Nephron (organoid): ENCODE data around the gene CYP3A7.
"Not testable (repeated sequence)": the region's sequence is repeated elsewhere in the genome, so short reads cannot be mapped to it uniquely, and the experiment has no call there.

ENCODE experiments used
- H3K27ac Mint-ChIP-seq, 3 experiments: 2 replicates each; pipeline ENCODE4 v1.8.0; 2020; ENCODE audit warnings: mixed read lengths in 3 of 3, mild to moderate bottlenecking in 2 of 3, moderate library complexity in 1 of 3
- H3K27me3 Mint-ChIP-seq: 2 replicates; pipeline ENCODE4 v1.8.0; 2021; ENCODE audit warnings: low read depth, mild to moderate bottlenecking, moderate library complexity, mixed read lengths
- H3K36me3 Mint-ChIP-seq: 2 replicates; pipeline ENCODE4 v1.8.0; 2020; ENCODE audit warnings: low read depth, mixed read lengths
- H3K4me1 Mint-ChIP-seq: 2 replicates; pipeline ENCODE4 v1.8.0; 2020; ENCODE audit warnings: mixed read lengths
- H3K4me3 Mint-ChIP-seq, 3 experiments: 2 replicates each; pipeline ENCODE4 v1.8.0; 2020; ENCODE audit warnings: mild to moderate bottlenecking in 3 of 3, mixed read lengths in 3 of 3, moderate library complexity in 2 of 3
- H3K9me3 Mint-ChIP-seq: 2 replicates; pipeline ENCODE4 v1.8.0; 2020; ENCODE audit warnings: mixed read lengths
- TF ChIP-seq, protein P1 (sequence below), 3 experiments: fragments of 200-600 bp; sonication (generic); IDR thresholded peaks; one replicate each; pipeline ENCODE4 v1.5.0; 2021; ENCODE audit warnings: antibody characterized with exemption in 3 of 3; ENCODE audit not compliant: unreplicated experiment in 3 of 3

The CYP3A7 gene

DNA sequence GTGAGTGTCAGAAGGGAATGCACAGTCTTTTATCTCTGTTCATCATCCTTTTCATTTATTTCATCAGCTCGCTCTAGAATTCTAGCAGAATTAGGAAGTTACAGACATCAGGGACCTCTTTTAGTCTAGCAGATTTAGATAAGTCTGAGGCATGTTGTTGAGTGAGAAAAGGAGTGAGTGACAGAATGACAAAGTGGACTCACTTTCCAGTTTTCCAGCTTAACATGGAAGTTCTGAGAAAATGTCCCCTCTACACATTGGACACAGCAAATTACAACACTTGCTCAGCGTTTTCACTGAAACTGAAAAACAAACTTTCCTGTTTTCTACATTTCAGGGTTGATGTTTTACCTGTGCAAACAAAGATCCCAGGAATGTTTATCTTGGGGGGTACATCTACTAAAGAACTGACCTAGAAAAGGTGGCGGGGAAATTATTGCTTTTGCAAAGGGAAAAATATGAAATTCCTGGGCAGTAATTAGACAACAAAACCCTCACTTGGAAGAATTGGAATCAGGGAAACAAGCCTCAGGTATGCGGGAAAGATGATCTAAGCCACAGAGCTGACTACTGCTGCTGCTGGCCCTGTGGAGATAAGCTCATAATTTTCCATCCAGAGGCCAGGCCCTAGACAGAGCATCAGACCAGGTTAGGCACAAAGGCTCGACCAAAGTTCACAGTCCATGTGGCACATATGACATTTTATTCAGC lies 40.6 kb downstream of the CYP3A7 start:
- H3K9me3 Mint-ChIP-seq, result peaks cover 15% of the 10 kb centered on the region
- TF ChIP-seq, protein P1, sequence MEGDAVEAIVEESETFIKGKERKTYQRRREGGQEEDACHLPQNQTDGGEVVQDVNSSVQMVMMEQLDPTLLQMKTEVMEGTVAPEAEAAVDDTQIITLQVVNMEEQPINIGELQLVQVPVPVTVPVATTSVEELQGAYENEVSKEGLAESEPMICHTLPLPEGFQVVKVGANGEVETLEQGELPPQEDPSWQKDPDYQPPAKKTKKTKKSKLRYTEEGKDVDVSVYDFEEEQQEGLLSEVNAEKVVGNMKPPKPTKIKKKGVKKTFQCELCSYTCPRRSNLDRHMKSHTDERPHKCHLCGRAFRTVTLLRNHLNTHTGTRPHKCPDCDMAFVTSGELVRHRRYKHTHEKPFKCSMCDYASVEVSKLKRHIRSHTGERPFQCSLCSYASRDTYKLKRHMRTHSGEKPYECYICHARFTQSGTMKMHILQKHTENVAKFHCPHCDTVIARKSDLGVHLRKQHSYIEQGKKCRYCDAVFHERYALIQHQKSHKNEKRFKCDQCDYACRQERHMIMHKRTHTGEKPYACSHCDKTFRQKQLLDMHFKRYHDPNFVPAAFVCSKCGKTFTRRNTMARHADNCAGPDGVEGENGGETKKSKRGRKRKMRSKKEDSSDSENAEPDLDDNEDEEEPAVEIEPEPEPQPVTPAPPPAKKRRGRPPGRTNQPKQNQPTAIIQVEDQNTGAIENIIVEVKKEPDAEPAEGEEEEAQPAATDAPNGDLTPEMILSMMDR (IDR thresholded peaks at IDR 0.05; ENCODE audit: unreplicated experiment in 3 of 3), result no peak
- peak overlapping the region; percentile 72 to 95 (median 84) for H3K27ac Mint-ChIP-seq
- no peaks in the 10 kb centered on the region for H3K36me3 Mint-ChIP-seq
- H3K4me1 Mint-ChIP-seq, result peaks cover 6% of the 10 kb centered on the region
- H3K27me3 Mint-ChIP-seq, result peaks cover 3% of the 10 kb centered on the region
- no peak overlapping the region for H3K4me3 Mint-ChIP-seq

DNA sequence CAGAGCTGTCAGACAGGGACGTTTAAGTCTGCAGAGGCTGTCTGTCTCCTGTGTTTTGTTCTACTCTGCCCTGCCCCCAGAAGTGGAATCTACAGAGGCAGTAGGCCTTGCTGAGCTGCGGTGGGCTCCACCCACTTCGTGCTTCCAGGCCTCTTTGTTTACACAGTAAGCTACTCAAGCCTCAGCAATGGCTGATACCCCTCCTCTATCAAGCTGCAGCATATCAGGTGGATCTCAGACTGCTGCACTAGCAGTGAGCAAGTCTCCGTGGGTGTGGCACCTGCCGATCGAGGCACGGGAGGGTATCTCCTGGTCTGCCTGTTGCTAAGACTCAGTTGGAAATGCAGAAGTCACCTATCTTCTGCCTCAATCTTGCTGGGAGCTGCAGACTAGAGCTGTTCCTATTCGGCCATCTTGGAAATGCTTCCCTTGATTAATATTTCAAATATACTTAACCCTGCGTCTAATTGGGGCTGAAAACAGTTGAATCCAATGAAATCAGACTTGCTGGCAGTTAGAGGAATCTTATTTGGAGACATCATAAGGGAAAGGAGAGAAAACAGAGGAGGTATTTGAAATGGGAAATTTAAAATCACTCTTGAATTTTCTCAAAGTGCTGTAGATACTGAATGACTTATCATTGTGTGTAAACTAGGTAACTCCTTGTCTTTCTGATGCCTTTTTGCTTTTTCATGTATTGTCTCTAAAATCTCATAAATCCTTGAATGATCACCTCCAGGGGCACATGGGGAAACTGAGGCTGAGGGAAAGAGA lies 41.4 kb downstream of the CYP3A7 start:
- TF ChIP-seq, protein P1 (IDR thresholded peaks at IDR 0.05; ENCODE audit: unreplicated experiment in 3 of 3), result no peak
- no peaks in the 10 kb centered on the region for H3K4me1 Mint-ChIP-seq
- H3K36me3 Mint-ChIP-seq, result no peaks in the 10 kb centered on the region
- H3K27me3 Mint-ChIP-seq, result peaks cover 3% of the 10 kb centered on the region
- peak overlapping the region; percentile 72 to 95 (median 84) for H3K27ac Mint-ChIP-seq
- H3K4me3 Mint-ChIP-seq, result no peak overlapping the region
- H3K9me3 Mint-ChIP-seq, result peaks cover 20% of the 10 kb centered on the region

DNA sequence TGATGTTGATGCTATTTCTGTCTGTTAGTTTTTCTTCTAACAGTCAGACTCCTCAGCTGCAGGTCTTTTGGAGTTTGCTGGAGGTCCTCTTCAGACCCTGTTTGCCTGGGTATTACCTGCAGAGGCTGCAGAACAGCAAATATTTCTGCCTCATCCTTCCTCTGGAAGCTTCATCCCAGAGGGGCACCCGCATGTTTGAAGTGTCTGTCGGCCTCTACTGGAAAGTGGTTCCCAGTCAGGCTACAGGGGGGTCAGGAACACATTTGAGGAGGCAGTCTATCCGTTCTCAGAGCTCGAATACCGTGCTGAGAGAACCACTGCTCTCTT lies 41.9 kb downstream of the CYP3A7 start:
- H3K9me3 Mint-ChIP-seq, result peaks cover 25% of the 10 kb centered on the region
- peak overlapping the region; percentile 72 to 95 (median 84) for H3K27ac Mint-ChIP-seq
- no peaks in the 10 kb centered on the region for H3K36me3 Mint-ChIP-seq
- TF ChIP-seq, protein P1 (IDR thresholded peaks at IDR 0.05; ENCODE audit: unreplicated experiment in 3 of 3), result no peak
- peaks cover 3% of the 10 kb centered on the region for H3K27me3 Mint-ChIP-seq
- H3K4me1 Mint-ChIP-seq, result no peaks in the 10 kb centered on the region
- H3K4me3 Mint-ChIP-seq, result no peak overlapping the region

DNA sequence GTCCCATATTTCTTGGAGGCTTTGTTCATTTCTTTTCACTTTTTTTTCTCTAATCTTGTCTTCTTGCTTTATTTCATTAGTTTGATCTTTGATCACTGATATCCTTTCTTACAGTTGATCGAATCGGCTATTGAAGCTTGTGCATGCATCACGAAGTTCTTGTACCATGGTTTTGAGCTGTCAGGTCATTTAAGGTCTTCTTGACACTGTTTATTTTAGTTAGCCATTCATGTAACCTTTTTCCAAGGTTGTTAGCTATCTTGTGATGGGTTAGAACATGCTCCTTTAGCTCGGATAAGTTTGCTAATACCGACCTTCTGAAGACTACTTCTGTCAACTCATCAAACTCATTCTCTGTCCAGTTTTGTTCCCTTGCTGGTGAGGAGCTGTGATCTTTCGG lies 42.4 kb downstream of the CYP3A7 start:
- peak overlapping the region in 1 of 3 experiments; percentile 84 for H3K27ac Mint-ChIP-seq
- H3K9me3 Mint-ChIP-seq, result peaks cover 26% of the 10 kb centered on the region
- H3K4me1 Mint-ChIP-seq, H3K27me3 Mint-ChIP-seq, H3K4me3 Mint-ChIP-seq, H3K36me3 Mint-ChIP-seq: not testable (repeated sequence)

DNA sequence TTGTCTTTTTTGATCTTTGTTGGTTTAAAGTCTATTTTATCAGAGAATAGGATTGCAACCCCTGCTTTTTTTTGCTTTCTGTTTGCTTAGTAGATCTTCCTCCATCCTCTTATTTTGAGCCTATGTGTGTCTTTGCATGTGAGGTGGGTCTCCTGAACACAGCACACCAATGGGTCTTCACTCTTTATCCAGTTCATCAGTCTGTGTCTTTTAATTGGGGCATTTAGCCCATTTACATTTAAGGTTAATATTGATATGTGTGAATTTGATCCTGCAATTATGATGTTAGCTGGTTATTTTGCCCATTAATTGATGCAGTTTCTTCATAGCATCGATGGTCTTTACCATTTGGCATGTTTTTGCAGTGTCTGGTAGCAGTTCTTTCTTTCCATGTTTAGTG lies 43.3 kb downstream of the CYP3A7 start:
- H3K4me3 Mint-ChIP-seq, H3K27ac Mint-ChIP-seq, H3K27me3 Mint-ChIP-seq, H3K4me1 Mint-ChIP-seq, H3K36me3 Mint-ChIP-seq: not testable (repeated sequence)
- H3K9me3 Mint-ChIP-seq, result peaks cover 31% of the 10 kb centered on the region

DNA sequence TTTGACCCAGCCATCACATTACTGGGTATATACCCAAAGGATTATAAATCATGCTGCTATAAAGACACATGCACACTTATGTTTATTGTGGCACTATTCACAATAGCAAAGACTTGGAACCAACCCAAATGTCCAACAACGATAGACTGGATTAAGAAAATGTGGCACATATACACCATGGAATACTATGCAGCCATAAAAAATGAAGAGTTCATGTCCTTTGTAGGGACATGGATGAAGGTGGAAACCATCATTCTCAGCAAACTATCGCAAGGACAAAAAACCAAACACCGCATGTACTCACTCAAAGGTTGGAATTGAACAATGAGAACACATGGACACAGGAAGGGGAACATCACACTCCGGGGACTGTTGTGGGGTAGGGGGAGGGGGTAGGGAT lies 44.1 kb downstream of the CYP3A7 start:
- peaks cover 31% of the 10 kb centered on the region for H3K9me3 Mint-ChIP-seq
- not testable (repeated sequence) for H3K27ac Mint-ChIP-seq, H3K36me3 Mint-ChIP-seq, H3K4me1 Mint-ChIP-seq, H3K27me3 Mint-ChIP-seq, H3K4me3 Mint-ChIP-seq

DNA sequence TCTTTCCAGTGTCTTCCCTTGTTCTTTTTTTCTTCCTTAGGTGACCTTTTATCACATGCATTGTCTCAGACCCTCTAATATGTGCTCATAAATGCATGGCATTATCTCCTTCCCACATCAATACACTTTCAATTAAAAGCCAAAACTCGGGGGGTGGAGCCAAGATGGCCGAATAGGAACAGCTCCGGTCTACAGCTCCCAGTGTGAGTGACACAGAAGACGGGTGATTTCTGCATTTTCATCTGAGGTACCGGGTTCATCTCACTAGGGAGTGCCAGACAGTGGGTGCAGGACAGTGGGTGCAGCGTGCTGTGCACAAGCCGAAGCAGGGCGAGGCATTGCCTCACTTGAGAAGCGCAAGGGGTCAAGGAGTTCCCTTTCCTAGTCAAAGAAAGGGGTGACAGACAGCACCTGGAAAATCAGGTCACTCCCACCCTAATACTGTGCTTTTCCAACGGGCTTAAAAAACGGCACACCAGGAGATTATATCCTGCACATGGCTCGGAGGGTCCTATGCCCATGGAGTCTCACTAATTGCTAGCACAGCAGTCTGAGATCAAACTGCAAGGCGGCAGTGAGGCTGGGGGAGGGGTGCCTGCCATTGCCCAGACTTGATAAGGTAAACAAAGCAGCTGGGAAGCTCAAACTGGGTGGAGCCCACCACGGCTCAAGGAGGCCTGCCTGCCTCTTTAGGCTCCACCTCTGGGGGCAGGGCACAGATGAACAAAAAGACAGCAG lies 49.0 kb downstream of the CYP3A7 start:
- H3K27me3 Mint-ChIP-seq, H3K4me1 Mint-ChIP-seq, H3K27ac Mint-ChIP-seq, H3K4me3 Mint-ChIP-seq, H3K36me3 Mint-ChIP-seq: not testable (repeated sequence)
- peaks cover 50% of the 10 kb centered on the region for H3K9me3 Mint-ChIP-seq
